ENCODE results near the gene IRF5. TPM values are rescaled to one million over a fixed set of nuclear protein-coding genes. Genes with fewer than 3 reads are reported as not detected.

Gene IRF5
- total RNA-seq, 1 experiment from 2014 or later = 0.74 TPM

DNA sequence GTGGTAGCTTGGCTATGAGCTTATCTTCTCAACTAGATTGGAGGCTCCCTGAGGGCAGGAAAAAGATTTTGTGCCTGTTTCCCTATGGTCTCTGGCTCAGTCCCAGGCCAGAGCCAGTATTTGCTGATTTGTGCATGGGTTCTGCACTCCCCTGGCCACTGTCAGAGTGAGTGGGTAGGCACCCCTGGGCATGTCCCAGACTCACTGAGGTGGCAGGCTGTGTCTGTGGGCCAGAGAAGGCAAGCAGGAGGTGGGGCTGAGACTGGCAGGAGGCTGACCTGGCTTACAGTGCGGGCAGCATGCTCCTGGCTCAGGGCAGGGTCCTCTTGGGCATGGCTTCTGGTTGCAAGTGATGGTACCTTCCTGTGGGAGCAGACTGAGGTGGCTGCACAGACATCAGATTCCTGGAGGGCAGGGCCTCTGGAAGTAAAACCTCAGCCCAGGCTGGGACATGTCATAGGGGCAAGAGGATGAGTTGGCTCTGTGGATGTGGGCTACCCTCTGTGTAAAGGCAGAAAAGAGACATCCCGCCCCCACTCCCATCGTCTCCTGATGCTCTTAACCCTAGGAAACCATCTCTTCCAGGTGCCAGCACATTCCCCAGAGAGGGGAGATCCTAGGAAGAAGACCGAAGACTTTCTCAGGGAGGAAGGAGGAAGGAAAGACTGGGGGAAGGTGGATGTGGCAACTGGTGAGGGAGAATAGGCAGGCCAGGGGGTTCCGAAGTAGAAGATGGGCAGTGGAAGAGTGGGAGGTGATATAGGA, 31.5 kb upstream of the IRF5 start:
- Histone ChIP-seq H3K79me2 (ENCODE audit: insufficient read depth, low read length) (no peaks in the 10 kb centered on the region), H3K4me1 (ENCODE audit: insufficient read depth, low read length) (peaks cover 5% of the 10 kb centered on the region; the same call in 1 of the 2 replicates), H3K4me2 (ENCODE audit: insufficient read depth, insufficient read length, low read length) (no peak overlapping the region), H2AK5ac (ENCODE audit: insufficient read length, low read length) (no peak overlapping the region), H3K9me3 (ENCODE audit: control insufficient read depth, low read depth, low read length) (no peaks in the 10 kb centered on the region), H3T11ph (ENCODE audit: low read length) (no peak overlapping the region), H2BK5ac (ENCODE audit: insufficient read length, low read length) (no peak overlapping the region), H3K23me2 (ENCODE audit: insufficient read length, low read depth, low read length, poor library complexity, severe bottlenecking) (peaks cover 12% of the 10 kb centered on the region), H3K14ac (ENCODE audit: insufficient read depth, low read length) (no peak overlapping the region), H4K5ac (ENCODE audit: insufficient read length, low read depth, low read length) (no peak overlapping the region), H3K27ac (ENCODE audit: insufficient read length, low read depth, low read length) (no peak overlapping the region), H3K23ac (ENCODE audit: insufficient read length, low read depth, low read length) (no peak overlapping the region), H3K9ac (ENCODE audit: extremely low read depth, insufficient read length, low read length) (no peak overlapping the region), H4K8ac (replicated peaks; ENCODE audit: insufficient read length, low read depth, low read length) (no peak overlapping the region), H3K27me3 (ENCODE audit: insufficient read depth, low read length) (no peaks in the 10 kb centered on the region), H4K91ac (ENCODE audit: insufficient read length, low read depth, low read length) (no peak overlapping the region), H2BK15ac (ENCODE audit: low read depth, low read length) (no peak overlapping the region), H3K79me1 (ENCODE audit: insufficient read depth, low read depth, low read length, poor library complexity, severe bottlenecking) (no peaks in the 10 kb centered on the region), H3K18ac (ENCODE audit: insufficient read length, low read depth, low read length) (no peak overlapping the region), H3K56ac (ENCODE audit: insufficient read length, low read depth, low read length) (no peak overlapping the region), H3K4ac (ENCODE audit: low read depth, low read length) (no peak overlapping the region), H4K20me1 (ENCODE audit: control insufficient read depth, insufficient read depth, insufficient read length) (no peaks in the 10 kb centered on the region), H2BK20ac (ENCODE audit: low read depth, low read length, poor library complexity, severe bottlenecking) (no peak overlapping the region), H2BK12ac (ENCODE audit: insufficient read length, low read depth, low read length) (no peak overlapping the region), H2BK120ac (ENCODE audit: low read depth, low read length, poor library complexity, severe bottlenecking) (no peak overlapping the region), H2AFZ (ENCODE audit: low read length) (no peak overlapping the region)
- DNase-seq = peak; percentile 16
- Mint-ChIP-seq H3K36me3 (ENCODE audit: insufficient read depth in 1 of 3, low read depth in 3 of 3) (peaks cover 0 to 17% (median 10%) of the 10 kb centered on the region in 3 experiments; a peak in 6 of 7 replicates), H3K9me3 (peaks cover 0 to 2% of the 10 kb centered on the region in 2 experiments; a peak in 1 of 5 replicates), H3K27ac (peak overlapping the region in 1 of 3 experiments; percentile 65; a peak in 1 of 7 replicates), H3K4me1 (peaks cover 17 to 19% of the 10 kb centered on the region in 2 experiments), H3K4me3 (no peak overlapping the region), H3K27me3 (ENCODE audit: low read depth) (peaks cover 16% of the 10 kb centered on the region)
- TF ChIP-seq, protein P1, sequence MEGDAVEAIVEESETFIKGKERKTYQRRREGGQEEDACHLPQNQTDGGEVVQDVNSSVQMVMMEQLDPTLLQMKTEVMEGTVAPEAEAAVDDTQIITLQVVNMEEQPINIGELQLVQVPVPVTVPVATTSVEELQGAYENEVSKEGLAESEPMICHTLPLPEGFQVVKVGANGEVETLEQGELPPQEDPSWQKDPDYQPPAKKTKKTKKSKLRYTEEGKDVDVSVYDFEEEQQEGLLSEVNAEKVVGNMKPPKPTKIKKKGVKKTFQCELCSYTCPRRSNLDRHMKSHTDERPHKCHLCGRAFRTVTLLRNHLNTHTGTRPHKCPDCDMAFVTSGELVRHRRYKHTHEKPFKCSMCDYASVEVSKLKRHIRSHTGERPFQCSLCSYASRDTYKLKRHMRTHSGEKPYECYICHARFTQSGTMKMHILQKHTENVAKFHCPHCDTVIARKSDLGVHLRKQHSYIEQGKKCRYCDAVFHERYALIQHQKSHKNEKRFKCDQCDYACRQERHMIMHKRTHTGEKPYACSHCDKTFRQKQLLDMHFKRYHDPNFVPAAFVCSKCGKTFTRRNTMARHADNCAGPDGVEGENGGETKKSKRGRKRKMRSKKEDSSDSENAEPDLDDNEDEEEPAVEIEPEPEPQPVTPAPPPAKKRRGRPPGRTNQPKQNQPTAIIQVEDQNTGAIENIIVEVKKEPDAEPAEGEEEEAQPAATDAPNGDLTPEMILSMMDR (conservative IDR thresholded peaks at IDR 0.05) = no peak
- no CpG with 5 or more reads among the region's 5 CpGs for WGBS (ENCODE audit: extremely low coverage, insufficient read length, low lambda C conversion rate)

All from H9 (cell line).